GM12872 (cell line): ENCODE results near the gene NLGN1.

ENCODE experiments used
- TF ChIP-seq, protein P1 (sequence below): IDR thresholded peaks from 3 replicates; pipeline ENCODE4 v1.5.1; 2011; ENCODE audit warnings: low read depth, mild to moderate bottlenecking, low read length, moderate library complexity; ENCODE audit not compliant: insufficient read depth

Gene NLGN1

DNA sequence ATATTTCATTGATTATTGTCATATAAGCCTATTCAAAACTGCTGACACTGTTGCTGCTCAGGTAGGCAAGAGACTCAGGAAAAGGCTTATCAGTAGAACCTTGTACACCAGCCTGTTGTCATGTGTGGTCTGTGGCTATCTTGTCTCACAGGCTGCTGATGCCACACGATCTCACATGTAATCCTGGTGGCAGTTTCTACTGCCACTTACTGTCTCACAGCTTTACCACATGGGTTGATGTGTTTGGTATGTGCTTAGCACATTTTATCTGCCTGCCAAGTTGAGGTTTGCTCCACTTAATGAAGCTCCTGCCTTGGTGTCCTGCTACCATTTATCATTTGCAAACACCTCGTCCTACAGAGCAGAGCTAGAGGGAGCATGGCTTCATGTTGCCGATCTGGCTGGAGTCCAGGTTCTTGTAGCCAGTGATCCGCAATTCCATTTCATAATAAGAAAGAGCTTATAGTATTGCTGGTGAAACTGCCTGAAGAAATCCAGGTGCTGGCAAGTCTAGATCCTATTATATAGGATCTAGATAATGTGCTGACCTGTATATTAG lies 637.9 kb downstream of the NLGN1 start:
- TF ChIP-seq, protein P1, sequence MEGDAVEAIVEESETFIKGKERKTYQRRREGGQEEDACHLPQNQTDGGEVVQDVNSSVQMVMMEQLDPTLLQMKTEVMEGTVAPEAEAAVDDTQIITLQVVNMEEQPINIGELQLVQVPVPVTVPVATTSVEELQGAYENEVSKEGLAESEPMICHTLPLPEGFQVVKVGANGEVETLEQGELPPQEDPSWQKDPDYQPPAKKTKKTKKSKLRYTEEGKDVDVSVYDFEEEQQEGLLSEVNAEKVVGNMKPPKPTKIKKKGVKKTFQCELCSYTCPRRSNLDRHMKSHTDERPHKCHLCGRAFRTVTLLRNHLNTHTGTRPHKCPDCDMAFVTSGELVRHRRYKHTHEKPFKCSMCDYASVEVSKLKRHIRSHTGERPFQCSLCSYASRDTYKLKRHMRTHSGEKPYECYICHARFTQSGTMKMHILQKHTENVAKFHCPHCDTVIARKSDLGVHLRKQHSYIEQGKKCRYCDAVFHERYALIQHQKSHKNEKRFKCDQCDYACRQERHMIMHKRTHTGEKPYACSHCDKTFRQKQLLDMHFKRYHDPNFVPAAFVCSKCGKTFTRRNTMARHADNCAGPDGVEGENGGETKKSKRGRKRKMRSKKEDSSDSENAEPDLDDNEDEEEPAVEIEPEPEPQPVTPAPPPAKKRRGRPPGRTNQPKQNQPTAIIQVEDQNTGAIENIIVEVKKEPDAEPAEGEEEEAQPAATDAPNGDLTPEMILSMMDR = no peak

DNA sequence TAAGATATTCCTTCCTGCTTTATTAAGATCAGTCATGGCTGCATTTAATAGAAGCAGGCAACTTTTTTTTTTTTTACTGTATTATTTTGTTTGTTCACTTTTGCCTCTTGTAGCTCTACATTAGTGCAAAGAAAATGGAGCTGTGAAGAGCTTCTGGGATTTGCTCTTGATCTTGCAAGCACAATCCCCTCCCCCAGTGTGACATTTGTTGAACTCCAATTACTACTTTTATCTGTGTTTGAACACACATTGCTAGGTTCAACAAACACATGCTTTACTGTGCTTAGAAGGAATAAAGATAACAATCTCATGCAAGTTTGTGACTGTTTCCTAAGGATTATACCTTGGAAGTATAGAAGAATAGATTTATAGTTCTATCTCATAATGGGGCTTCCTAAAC lies 648.8 kb downstream of the NLGN1 start:
- TF ChIP-seq, protein P1 = no peak

DNA sequence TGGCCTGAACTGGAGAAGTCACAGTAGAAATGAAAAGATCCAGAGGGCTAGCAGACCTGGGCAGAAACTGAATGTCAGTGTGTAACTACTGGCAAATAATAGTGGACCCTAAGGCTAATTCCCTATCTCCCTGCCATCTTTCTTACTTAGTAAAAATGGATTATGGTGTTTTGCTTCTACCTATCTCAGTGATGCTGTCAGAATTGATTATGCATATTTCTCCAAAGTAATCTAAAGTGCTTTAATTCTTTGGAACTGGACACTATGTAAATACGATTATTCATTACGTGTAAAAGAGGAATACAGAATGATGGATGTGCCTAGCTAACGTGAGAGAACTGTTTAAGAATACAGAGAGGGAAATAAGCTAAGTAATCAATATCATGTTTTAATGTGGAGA lies 651.9 kb downstream of the NLGN1 start:
- TF ChIP-seq, protein P1 = no peak

DNA sequence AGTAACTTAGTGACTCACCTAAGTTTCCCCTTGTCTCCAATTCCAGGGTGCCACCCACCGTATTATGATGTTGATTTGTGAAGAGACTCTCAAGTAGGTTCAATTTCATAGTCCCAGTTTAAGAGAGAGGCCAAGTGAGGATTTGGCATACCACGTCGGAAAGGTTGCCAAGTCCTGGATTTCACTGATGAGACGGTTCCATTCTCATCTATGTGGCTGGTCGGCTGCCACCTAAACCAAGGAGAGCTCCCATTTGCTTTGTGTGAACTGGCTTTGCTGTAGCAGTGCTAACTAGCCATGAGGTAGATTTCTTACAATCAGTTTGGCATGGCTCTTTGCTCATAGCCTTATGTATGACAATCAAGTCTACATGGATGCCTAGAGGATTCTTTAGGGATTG lies 653.6 kb downstream of the NLGN1 start:
- TF ChIP-seq, protein P1 = no peak

DNA sequence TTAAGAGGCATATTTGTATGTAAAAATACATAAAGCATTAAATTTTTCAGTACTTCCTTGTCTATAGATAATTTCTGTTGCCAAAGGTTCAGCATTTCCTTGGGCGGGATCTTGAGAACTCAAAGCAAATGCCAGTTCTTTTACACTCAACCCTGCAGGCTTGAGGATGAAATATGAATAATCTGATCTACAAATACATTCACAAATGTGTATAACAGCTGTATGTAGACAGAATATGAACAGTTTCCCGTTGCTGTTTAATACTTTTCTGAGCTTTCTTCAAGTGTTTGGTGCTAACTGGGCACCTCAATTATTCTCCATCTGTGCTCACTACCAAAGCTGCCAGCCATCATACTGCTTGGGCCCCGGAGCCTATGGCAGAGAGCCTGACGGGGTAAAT lies 661.3 kb downstream of the NLGN1 start:
- TF ChIP-seq, protein P1 = no peak

DNA sequence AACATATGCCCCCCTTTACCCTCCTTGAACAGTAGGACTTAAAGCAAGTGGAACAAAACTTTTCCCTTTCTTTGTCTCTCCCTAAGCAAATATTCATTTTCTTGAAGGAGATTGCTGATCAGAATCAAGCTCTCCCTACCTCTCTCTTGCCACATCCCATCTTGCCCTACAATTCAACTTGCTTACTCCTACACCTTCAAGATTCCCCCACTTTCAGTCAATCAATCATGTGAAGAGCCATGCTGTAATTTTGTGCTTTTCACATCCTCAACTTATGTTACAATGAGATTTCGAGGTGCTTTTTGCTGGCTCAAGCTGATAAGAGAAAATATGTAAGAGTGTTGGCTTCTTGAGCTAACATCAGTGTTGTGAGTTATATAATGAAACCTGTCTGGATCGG lies 662.9 kb downstream of the NLGN1 start:
- TF ChIP-seq, protein P1 = no peak

DNA sequence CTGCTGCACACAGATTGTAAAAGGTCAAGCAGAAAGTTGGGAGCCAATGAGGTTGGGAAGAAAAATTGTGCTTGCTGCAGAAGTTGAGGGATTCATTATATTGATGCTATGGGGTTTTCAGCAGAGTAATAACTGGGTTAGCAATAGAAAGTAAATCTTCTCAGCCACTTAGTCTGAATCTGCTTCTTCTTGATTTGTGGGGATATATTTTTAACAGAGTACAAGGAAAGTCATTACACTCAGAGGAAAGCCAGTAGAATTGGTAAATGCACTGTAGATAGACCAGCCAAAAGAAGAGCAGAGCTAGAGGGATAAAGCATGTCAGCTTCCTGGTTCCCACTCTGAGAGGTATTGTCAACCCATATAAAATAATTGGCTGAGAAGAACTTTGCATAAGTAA lies 663.6 kb downstream of the NLGN1 start:
- TF ChIP-seq, protein P1 = no peak
